GM21526 (cell line): ENCODE measurements around the gene SLC23A3.

ENCODE experiments used
- ATAC-seq: cut with Tn5 transposase; IDR thresholded peaks from one replicate; pipeline ENCODE4 v1.9.1; 2021; ENCODE audit warnings: moderate library complexity; ENCODE audit not compliant: unreplicated experiment, low FRiP score

Gene SLC23A3

GRCh38 chr2:219169930-219170654 lies at the start of gene SLC23A3:
Gene SLC23A3, minus strand, starts transcription at chr2:219170029. Its CDS starts 45 bp downstream, at chr2:219169984.
- ATAC-seq: no peak

- ATAC-seq: peak; percentile 58
Observed at GRCh38 chr2:219218732-219219701, 49.2 kb upstream of the SLC23A3 start, which contains the start of gene ABCB6. Gene ABCB6, minus strand, starts transcription at chr2:219218958. Its CDS starts 285 bp downstream, at chr2:219218673.

GRCh38 chr2:219218217-219218731 lies 48.4 kb upstream of the SLC23A3 start:
- ATAC-seq: peak; percentile 6

- ATAC-seq: no peak
Observed at GRCh38 chr2:219216535-219216915, 46.7 kb upstream of the SLC23A3 start.

- no peak for ATAC-seq
Observed at GRCh38 chr2:219215871-219216534, 46.2 kb upstream of the SLC23A3 start.

GRCh38 chr2:219214786-219215185 lies 45.0 kb upstream of the SLC23A3 start:
- ATAC-seq: no peak

- ATAC-seq: no peak
Observed at GRCh38 chr2:219214141-219214540, 44.3 kb upstream of the SLC23A3 start.

- no peak for ATAC-seq
Observed at GRCh38 chr2:219213486-219214071, 43.8 kb upstream of the SLC23A3 start.

GRCh38 chr2:219213026-219213415 lies 43.2 kb upstream of the SLC23A3 start:
- ATAC-seq: no peak

GRCh38 chr2:219210886-219211362 lies 41.1 kb upstream of the SLC23A3 start:
- no peak for ATAC-seq

GRCh38 chr2:219210196-219210885 lies 40.5 kb upstream of the SLC23A3 start:
- no peak for ATAC-seq

GRCh38 chr2:219209236-219210195 lies 39.7 kb upstream of the SLC23A3 start:
- ATAC-seq: no peak

- ATAC-seq: no peak
Observed at GRCh38 chr2:219207884-219208740, 38.3 kb upstream of the SLC23A3 start.

- peak; percentile 1 for ATAC-seq
Observed at GRCh38 chr2:219207134-219207883, 37.5 kb upstream of the SLC23A3 start.

GRCh38 chr2:219206328-219207133 lies 36.7 kb upstream of the SLC23A3 start, which contains the start of gene ZFAND2B:
Gene ZFAND2B, plus strand, starts transcription at chr2:219206782. Its CDS starts 206 bp downstream, at chr2:219206988.
- peak; percentile 95 for ATAC-seq

- no peak for ATAC-seq
Observed at GRCh38 chr2:219205981-219206327, 36.1 kb upstream of the SLC23A3 start.
